Measurements from ENCODE around the gene LRP1.

The LRP1 gene

GRCh38 chr12:57211791-57212700 lies 83.8 kb downstream of the LRP1 start:
- no peak for DNase-seq (ENCODE audit: low read depth)

GRCh38 chr12:57212701-57213057 lies 84.4 kb downstream of the LRP1 start:
- DNase-seq (ENCODE audit: low read depth), result no peak

GRCh38 chr12:57213058-57213715 lies 84.9 kb downstream of the LRP1 start:
- peak; percentile 50 for DNase-seq (ENCODE audit: low read depth)

GRCh38 chr12:57213763-57214397 lies 85.6 kb downstream of the LRP1 start:
- DNase-seq (ENCODE audit: low read depth), result no peak

GRCh38 chr12:57214398-57214781 lies 86.1 kb downstream of the LRP1 start:
- no peak for DNase-seq (ENCODE audit: low read depth)

GRCh38 chr12:57215065-57215464 lies 86.8 kb downstream of the LRP1 start:
- DNase-seq (ENCODE audit: low read depth), result no peak

- no peak for DNase-seq (ENCODE audit: low read depth)
These were observed 87.4 kb downstream of the LRP1 start for GRCh38 chr12:57215668-57216013.

GRCh38 chr12:57216014-57216911 lies 88.0 kb downstream of the LRP1 start, which contains the start of gene NXPH4:
NXPH4 (plus strand) TSS chr12:57216794; CDS start chr12:57216970, 176 bp downstream.
- no peak for DNase-seq (ENCODE audit: low read depth)

- DNase-seq (ENCODE audit: low read depth), result no peak
These were observed 88.9 kb downstream of the LRP1 start for GRCh38 chr12:57216921-57217879.

- DNase-seq (ENCODE audit: low read depth), result no peak
These were observed 90.0 kb downstream of the LRP1 start for GRCh38 chr12:57218030-57218853.

- no peak for DNase-seq (ENCODE audit: low read depth)
These were observed 91.1 kb downstream of the LRP1 start for GRCh38 chr12:57219205-57219992.

- DNase-seq (ENCODE audit: low read depth), result no peak
These were observed 91.9 kb downstream of the LRP1 start for GRCh38 chr12:57219993-57220754.

- DNase-seq (ENCODE audit: low read depth), result no peak
These were observed 92.5 kb downstream of the LRP1 start for GRCh38 chr12:57220770-57221168.

- DNase-seq (ENCODE audit: low read depth), result no peak
These were observed 93.1 kb downstream of the LRP1 start for GRCh38 chr12:57221169-57221917.

- no peak for DNase-seq (ENCODE audit: low read depth)
These were observed 94.3 kb downstream of the LRP1 start for GRCh38 chr12:57222286-57223190.

All from non-pigmented ciliary epithelial cell (primary cell).